ENCODE results near the gene SPATS2L.

Gene SPATS2L

GRCh38 chr2:200509612-200510433 is 203.3 kb downstream of the SPATS2L start, which contains the start of gene KCTD18:
TSS of gene KCTD18 (minus strand) at chr2:200510068. CDS start at chr2:200507016, 3,052 bp downstream.
- Mint-ChIP-seq H3K4me1 (ENCODE audit: low read depth) (peaks cover 29% of the 10 kb centered on the region), H3K4me3 (peak within 1 kb of the TSS; percentile 90), H3K9me3 (no peaks in the 10 kb centered on the region), H3K27me3 (no peaks in the 10 kb centered on the region), H3K36me3 (ENCODE audit: low read depth) (peaks cover 21% of the 10 kb centered on the region), H3K27ac (peak within 1 kb of the TSS; percentile 92)
- peak; percentile 94 for DNase-seq

DNA sequence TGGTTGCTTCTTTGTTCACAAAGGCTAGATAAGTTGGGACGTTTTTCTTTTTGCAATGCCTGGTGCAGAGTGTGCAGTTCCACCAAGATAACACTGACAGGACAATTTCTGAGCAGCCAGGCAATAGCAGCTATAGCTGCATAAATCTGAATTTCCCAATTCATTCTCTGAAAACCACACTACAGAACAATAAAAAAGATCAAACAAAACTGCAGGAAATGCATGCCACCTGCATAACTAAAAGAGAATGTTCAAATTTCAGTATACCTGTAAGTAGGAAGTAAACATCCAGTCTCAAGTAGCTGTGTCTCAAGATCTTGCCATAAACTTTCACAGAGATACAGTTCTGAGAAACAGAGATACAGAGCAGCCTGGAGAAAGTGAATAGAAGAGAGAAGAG is 208.7 kb downstream of the SPATS2L start:
- no peak overlapping the region for H3K27ac Mint-ChIP-seq
- DNase-seq = no peak
- peaks cover 3% of the 10 kb centered on the region for H3K4me1 Mint-ChIP-seq (ENCODE audit: low read depth)
- H3K36me3 Mint-ChIP-seq (ENCODE audit: low read depth) = no peaks in the 10 kb centered on the region
- peaks cover 3% of the 10 kb centered on the region for H3K9me3 Mint-ChIP-seq
- H3K27me3 Mint-ChIP-seq = no peaks in the 10 kb centered on the region
- no peak overlapping the region for H3K4me3 Mint-ChIP-seq

- DNase-seq = no peak
- no peaks in the 10 kb centered on the region for H3K27me3 Mint-ChIP-seq
- H3K4me1 Mint-ChIP-seq (ENCODE audit: low read depth) = peaks cover 24% of the 10 kb centered on the region
- H3K36me3 Mint-ChIP-seq (ENCODE audit: low read depth) = peaks cover 10% of the 10 kb centered on the region
- H3K4me3 Mint-ChIP-seq = no peak overlapping the region
- H3K27ac Mint-ChIP-seq = no peak overlapping the region
- H3K9me3 Mint-ChIP-seq = no peaks in the 10 kb centered on the region
These were observed 216.7 kb downstream of the SPATS2L start for GRCh38 chr2:200523158-200523557.

GRCh38 chr2:200523604-200524003 is 217.1 kb downstream of the SPATS2L start:
- Mint-ChIP-seq H3K9me3 (no peaks in the 10 kb centered on the region), H3K36me3 (ENCODE audit: low read depth) (peaks cover 10% of the 10 kb centered on the region), H3K27ac (no peak overlapping the region), H3K4me3 (no peak overlapping the region), H3K27me3 (no peaks in the 10 kb centered on the region), H3K4me1 (ENCODE audit: low read depth) (peaks cover 24% of the 10 kb centered on the region)
- DNase-seq = no peak

DNA sequence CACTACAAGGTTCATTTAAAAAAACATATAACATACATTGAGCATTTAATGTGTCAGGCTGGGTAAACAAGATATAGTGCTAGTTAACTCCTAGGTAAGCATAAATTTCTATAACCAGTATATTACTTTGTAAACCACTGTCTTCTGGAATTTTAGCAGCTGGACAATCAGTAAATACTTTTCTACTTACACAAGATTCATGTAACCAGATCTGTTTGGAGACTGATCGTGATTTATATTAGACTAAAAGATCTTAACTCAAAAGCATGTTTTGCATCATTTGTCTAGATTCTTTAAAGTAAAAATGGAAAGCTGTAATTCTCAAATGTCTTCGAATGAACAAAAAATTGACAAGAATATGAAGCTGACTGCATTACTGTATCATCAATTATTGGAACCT is 218.6 kb downstream of the SPATS2L start:
- H3K4me3 Mint-ChIP-seq = no peak overlapping the region
- no peaks in the 10 kb centered on the region for H3K27me3 Mint-ChIP-seq
- no peak overlapping the region for H3K27ac Mint-ChIP-seq
- DNase-seq = no peak
- no peaks in the 10 kb centered on the region for H3K9me3 Mint-ChIP-seq
- peaks cover 24% of the 10 kb centered on the region for H3K4me1 Mint-ChIP-seq (ENCODE audit: low read depth)
- H3K36me3 Mint-ChIP-seq (ENCODE audit: low read depth) = peaks cover 10% of the 10 kb centered on the region

DNA sequence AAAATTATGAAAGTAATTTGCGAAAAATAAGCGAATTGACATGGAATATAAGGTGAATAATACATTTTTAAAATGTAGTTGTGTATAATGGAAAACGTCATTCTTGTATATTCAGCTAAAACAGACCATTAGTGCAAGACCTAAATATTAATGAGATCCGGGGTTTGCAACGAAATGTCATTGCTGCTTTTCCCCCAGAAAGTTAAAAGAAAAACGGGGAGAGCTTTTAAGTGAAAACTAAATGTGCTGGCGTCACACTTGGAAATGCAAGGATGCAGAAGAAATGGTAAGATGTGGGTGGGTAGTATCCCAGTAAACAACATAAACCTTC is 219.0 kb downstream of the SPATS2L start:
- H3K36me3 Mint-ChIP-seq (ENCODE audit: low read depth) = peaks cover 10% of the 10 kb centered on the region
- DNase-seq = no peak
- H3K4me3 Mint-ChIP-seq = peak overlapping the region; percentile 91
- peak overlapping the region; percentile 88 for H3K27ac Mint-ChIP-seq
- H3K4me1 Mint-ChIP-seq (ENCODE audit: low read depth) = peaks cover 24% of the 10 kb centered on the region
- no peaks in the 10 kb centered on the region for H3K9me3 Mint-ChIP-seq
- no peaks in the 10 kb centered on the region for H3K27me3 Mint-ChIP-seq

DNA sequence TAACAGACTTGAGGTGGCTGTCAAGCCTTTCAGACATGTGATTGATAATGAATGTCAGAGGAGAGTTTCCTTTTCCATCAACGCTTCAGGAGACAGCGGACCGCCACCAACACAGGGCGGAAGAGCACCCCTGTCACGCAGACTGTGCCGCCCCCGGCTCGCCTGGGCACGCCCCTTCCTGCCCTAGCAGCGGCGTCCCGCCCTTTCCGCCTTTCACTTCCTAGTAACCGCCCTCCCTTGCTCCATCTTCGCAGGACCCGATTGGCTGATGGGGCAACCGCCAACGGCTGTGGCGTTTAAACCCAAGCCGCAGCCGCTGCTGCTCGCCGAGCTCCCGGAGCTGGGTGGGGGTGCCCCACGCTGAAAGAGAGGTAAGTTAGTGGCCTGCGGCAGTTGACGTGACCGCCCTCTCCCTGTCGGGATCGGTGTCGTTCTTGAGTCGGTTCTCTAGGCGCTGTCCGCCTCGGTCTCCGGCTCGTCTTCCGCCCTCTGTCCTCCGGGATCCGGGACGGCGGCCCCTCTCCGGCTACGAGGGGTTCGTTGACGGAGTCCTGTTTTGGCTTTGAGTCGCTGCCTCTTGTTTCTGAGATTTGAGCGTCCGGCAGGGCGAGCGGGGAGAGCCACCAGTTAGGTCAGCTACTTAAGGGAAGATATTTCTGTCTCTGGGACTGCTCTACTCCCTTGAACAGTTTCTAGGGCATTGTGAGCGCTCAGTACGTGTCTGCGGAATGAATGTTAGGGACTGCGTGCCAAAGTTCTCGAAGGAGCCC is 219.6 kb downstream of the SPATS2L start, which contains the start of gene SGO2:
TSS of gene SGO2 (plus strand) at position 326 of the 770 bp plus-strand sequence. CDS start 6,769 bp downstream, outside the sequence.
- no peaks in the 10 kb centered on the region for H3K9me3 Mint-ChIP-seq
- peaks cover 24% of the 10 kb centered on the region for H3K4me1 Mint-ChIP-seq (ENCODE audit: low read depth)
- peak within 1 kb of the TSS; percentile 88 for H3K27ac Mint-ChIP-seq
- peak; percentile 97 for DNase-seq
- H3K27me3 Mint-ChIP-seq = no peaks in the 10 kb centered on the region
- H3K36me3 Mint-ChIP-seq (ENCODE audit: low read depth) = peaks cover 10% of the 10 kb centered on the region
- H3K4me3 Mint-ChIP-seq = peak within 1 kb of the TSS; percentile 91

- Mint-ChIP-seq H3K36me3 (ENCODE audit: low read depth) (peaks cover 12% of the 10 kb centered on the region), H3K4me3 (no peak overlapping the region), H3K27me3 (no peaks in the 10 kb centered on the region), H3K9me3 (no peaks in the 10 kb centered on the region), H3K27ac (no peak overlapping the region), H3K4me1 (ENCODE audit: low read depth) (peaks cover 23% of the 10 kb centered on the region)
- no peak for DNase-seq
These were observed 221.7 kb downstream of the SPATS2L start for GRCh38 chr2:200528228-200528627.

Data from activated T-cell treated with anti-CD3 and anti-CD28 coated beads, Interleukin-2, amount 50 U/mL, for 24 hours (primary cell).